ENCODE results near the gene HMGN2.

The HMGN2 gene

DNA sequence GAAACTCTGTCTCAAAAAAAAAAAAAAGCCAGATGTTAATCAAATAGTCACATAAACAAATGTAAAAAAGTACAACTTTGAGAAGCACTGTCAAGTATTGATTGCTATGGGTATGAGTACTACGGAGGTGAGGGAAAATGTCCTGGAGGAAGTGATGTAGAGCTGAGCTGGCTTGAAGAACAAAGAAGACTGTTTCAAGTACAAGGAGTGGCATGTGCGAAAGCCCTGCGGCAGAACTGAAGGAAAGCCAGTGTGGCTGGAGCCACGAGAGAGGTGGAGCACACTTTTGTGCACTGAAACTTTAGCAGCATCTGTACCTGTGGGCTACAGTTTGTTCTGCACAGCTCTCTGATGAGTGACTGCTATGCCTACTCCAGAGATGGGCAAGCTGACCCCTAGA is 51.9 kb downstream of the HMGN2 start:
- Mint-ChIP-seq H3K4me1 (no peaks in the 10 kb centered on the region), H3K36me3 (ENCODE audit: low read depth) (no peaks in the 10 kb centered on the region), H3K4me3 (no peak overlapping the region), H3K9me3 (no peaks in the 10 kb centered on the region), H3K27me3 (ENCODE audit: low read depth) (peaks cover 29% of the 10 kb centered on the region), H3K27ac (no peak overlapping the region)
- TF ChIP-seq, protein P1, sequence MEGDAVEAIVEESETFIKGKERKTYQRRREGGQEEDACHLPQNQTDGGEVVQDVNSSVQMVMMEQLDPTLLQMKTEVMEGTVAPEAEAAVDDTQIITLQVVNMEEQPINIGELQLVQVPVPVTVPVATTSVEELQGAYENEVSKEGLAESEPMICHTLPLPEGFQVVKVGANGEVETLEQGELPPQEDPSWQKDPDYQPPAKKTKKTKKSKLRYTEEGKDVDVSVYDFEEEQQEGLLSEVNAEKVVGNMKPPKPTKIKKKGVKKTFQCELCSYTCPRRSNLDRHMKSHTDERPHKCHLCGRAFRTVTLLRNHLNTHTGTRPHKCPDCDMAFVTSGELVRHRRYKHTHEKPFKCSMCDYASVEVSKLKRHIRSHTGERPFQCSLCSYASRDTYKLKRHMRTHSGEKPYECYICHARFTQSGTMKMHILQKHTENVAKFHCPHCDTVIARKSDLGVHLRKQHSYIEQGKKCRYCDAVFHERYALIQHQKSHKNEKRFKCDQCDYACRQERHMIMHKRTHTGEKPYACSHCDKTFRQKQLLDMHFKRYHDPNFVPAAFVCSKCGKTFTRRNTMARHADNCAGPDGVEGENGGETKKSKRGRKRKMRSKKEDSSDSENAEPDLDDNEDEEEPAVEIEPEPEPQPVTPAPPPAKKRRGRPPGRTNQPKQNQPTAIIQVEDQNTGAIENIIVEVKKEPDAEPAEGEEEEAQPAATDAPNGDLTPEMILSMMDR (IDR thresholded peaks at IDR 0.05; ENCODE audit: unreplicated experiment in 3 of 3) = no peak
